HG03064 (cell line): ENCODE results near the gene SLC22A13.
"Not testable (repeated sequence)": the region's sequence is repeated elsewhere in the genome, so short reads cannot be mapped to it uniquely, and the experiment has no call there.

Experiments
- ATAC-seq: cut with Tn5 transposase; IDR thresholded peaks from one replicate; pipeline ENCODE4 v1.9.1; 2021; ENCODE audit warnings: low read depth; ENCODE audit not compliant: unreplicated experiment

SLC22A13 gene

DNA sequence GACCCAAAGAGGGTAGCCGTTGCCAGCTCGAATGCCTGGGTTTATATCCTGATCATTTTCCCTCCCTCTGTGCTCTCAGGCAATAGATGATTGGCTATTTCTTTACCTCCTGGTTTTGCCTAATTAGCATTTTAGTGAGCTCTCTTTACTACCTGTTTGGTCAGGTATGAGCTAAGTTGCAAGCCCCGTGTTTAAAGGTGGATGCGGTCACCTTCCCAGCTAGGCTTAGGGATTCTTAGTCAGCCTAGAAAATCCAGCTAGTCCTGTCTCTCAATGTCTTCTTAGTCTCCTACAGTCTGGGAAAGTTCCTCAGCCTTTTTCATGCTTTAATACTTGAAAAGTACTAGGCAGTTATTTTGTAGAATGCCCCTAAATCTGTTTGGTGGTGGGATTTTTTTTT, 31.4 kb downstream of the SLC22A13 start:
- not testable (repeated sequence) for ATAC-seq

DNA sequence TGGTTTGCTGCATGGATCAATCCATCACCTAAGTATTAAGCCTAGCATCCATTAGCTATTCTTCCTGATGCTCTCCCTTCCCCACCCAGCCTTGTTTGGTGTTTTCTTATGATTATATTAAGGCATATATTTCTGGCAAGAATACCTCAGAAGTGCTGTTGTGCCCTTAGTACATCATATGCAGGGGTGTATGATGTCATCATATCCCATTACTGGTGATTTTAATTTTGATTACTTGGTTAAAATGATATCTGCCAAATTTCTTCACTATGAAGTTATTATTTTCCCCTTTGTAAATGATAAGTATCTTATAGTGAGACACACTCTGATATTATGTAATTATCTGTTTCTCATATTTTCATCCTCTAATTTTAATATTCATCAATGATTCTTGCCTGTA, 31.9 kb downstream of the SLC22A13 start:
- no peak for ATAC-seq

- ATAC-seq, result no peak
Observed at GRCh38 chr3:38297947-38298711, 32.5 kb downstream of the SLC22A13 start.

GRCh38 chr3:38306941-38307340, 41.3 kb downstream of the SLC22A13 start:
- no peak for ATAC-seq

DNA sequence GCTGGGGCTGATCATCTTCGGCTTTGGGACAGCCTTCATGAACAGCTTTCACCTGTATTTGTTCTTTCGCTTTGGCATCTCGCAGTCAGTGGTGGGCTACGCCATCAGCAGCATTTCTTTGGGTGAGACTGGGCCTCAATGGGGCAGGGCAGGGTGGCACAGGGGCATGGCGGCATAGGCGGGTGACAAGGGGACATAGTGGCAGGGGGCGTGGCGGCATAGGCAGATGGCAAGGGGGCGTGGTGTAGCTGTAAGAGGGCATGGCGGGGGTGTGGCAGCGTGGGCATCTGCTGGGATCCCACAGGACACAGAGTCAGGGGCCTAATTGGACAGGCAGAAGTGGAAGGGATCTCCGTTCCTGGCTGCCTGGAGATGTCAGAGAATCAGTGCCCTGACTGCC, 42.0 kb downstream of the SLC22A13 start:
- ATAC-seq, result no peak

GRCh38 chr3:38308456-38308855, 42.8 kb downstream of the SLC22A13 start:
- no peak for ATAC-seq

GRCh38 chr3:38311476-38311875, 45.9 kb downstream of the SLC22A13 start:
- ATAC-seq, result no peak

GRCh38 chr3:38311941-38312340, 46.3 kb downstream of the SLC22A13 start:
- no peak for ATAC-seq

- ATAC-seq, result no peak
Observed at GRCh38 chr3:38312356-38312755, 46.7 kb downstream of the SLC22A13 start.

DNA sequence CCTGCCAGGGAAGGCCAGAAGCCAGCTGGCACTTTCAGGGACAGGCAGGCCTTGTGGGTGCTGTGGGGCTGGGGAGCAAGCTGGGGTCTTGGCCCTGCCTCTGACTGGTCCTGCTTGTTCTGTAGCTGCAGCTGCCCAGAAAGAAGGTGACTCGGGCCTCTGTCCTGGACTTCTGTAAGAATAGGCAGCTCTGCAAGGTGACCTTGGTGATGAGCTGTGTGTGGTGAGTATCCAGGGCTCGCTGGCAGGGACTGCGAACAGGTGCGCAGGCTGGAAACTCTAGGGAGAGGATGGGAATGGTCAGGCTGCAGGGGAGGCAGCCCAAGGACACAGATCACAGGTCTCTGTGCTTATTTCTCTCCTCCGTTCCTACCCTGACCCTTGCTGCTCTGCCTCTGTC, 47.7 kb downstream of the SLC22A13 start:
- ATAC-seq, result no peak

GRCh38 chr3:38313695-38314094, 48.1 kb downstream of the SLC22A13 start:
- ATAC-seq, result no peak

DNA sequence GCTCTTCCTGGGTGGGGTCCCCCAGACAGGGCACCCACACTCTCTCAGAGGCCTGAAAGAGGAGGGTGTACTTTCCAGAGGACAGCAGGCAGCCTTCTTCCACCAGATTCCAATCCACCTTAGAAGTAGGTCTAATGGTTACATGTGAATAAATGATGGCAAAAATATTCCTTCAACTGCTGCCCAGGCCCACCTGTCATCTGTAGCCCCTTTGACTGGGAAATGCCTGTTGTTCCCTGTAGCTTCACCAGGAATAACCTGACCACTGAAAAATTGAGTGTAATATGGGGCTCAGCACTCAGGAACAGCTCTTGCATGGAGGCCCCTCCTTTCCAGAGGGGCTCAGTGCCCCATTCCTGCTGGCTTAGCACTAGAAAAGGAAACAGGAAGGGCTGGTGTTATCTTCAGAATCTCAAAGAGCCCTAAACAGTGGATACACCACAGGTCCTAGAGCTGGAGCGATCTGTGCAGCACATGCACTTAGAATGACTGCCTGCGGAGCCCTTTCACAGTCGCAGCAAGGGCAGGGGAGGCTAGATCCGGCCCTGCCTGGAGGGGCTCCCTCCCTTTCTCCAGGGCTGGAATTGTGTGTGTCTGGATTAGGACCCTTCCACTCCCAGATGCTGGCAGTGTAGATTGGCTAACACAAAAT, 48.6 kb downstream of the SLC22A13 start:
- no peak for ATAC-seq

GRCh38 chr3:38314764-38315487, 49.3 kb downstream of the SLC22A13 start:
- no peak for ATAC-seq

GRCh38 chr3:38315488-38316230, 50.0 kb downstream of the SLC22A13 start:
- no peak for ATAC-seq

DNA sequence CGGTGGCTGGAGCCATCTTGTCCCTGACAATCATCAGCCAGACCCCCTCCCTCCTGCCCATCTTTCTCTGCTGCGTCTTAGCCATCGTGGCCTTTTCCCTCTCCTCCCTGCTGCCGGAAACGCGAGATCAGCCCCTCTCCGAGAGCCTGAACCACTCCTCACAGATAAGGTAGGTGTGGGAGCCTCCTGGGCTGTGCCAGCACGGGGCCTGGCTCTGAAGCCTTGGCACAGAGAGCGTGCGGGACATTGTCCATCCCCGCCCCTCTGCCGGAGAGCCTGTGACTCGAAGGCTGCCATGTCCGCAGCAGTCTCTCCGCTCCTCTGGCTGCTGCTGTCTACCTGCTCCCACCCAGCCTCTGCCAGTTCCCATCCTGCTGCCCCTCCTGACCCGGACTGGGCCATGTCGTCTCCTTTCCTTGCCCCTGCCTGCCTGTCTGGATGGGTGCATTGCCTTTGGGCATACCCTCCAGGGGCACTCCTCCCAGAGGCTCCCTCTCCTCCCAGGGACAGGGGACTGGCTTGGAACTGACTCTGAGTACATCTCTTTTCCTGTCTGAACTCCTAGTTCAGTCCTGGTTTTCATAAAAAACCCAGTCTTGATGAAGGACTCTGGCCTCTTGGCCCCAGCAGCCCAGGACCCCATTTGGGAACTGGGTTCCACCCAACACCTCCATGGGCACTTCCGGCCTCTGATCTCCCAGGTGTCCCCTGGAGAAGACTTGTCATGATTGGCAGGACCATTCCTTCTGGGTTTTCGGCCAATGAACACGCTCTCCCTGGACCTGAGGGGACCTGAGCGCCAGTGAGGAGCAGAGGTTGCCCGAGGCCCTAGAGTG, 51.0 kb downstream of the SLC22A13 start:
- no peak for ATAC-seq

GRCh38 chr3:38317192-38317759, 51.7 kb downstream of the SLC22A13 start:
- ATAC-seq, result no peak

DNA sequence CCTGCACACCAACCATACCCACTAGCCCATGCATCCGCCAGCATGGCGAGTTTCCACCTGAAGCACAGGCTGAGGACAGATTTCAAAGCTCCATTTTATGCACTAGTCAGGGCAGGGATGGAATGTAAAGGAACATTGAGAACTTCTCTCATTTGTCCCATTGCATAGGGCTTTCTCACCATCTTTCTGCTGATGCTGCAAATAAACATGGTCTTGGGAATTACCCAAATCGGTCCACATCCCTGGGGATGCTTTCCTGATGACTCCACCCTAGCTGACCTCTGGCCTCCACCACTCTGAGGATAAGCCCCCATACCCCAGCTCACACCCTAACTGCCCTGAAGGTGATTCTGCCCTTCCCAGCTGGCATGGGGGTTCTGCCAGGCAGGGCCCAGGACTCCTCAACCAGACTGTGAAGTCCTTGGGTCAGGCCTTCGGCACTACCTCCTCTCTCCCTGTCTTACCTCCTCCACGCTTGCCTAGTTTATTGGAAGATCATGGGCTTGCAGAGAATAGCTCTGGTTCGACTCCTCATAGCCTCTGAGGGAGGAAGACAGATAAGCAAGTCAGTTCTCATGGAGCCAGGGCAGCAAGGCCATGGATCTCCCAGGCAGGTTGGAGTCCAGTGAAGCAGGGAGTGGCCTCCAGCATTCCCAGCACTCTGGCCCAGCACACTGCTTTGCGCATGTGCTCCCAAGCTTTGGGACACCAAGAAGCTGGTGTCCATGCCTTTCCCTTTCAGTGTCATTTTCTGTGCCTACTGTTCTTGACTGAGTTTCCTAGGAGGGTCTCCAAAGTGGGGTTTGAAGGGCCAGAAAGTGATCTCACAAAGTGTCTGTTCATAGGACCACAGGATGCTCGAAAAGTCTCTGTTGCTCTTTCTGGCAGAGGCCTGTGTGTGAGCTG, 53.4 kb downstream of the SLC22A13 start:
- no peak for ATAC-seq

- not testable (repeated sequence) for ATAC-seq
Observed at GRCh38 chr3:38320638-38321037, 55.0 kb downstream of the SLC22A13 start.

DNA sequence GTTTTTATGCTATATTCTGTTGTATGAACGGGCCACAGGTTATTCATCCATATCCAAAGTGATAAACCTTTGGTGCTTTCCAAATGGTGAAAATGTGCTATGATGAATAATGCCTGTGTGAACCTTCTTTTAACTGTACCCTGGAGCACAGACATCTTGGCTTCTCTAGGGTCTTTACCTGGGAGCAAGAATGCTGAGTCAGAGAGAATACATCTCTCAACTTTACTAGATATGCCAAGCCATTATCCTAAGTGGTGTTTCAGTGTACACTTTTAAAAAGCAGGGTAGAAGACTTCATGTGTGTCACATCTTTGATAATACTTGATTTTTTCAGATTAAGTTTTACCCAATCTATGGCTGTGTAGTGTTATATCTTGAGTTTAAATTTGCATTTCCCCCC, 57.4 kb downstream of the SLC22A13 start:
- no peak for ATAC-seq
